Inferior parietal cortex (tissue), 1 donor: ENCODE data around the gene LTF.
"Not testable (repeated sequence)": the region's sequence is repeated elsewhere in the genome, so short reads cannot be mapped to it uniquely, and the experiment has no call there.

ENCODE experiments used
- DNase-seq: peaks from one replicate; pipeline ENCODE4 v3.0.0-alpha.2; 2016; ENCODE audit errors: extremely low spot score

The LTF gene

GRCh38 chr3:46464326-46465195, at the start of gene LTF:
Gene LTF, minus strand, starts transcription at chr3:46464905. Its CDS starts 38 bp downstream, at chr3:46464867.
- DNase-seq: no peak

GRCh38 chr3:46512191-46512749, 47.6 kb upstream of the LTF start:
- DNase-seq: no peak

DNA sequence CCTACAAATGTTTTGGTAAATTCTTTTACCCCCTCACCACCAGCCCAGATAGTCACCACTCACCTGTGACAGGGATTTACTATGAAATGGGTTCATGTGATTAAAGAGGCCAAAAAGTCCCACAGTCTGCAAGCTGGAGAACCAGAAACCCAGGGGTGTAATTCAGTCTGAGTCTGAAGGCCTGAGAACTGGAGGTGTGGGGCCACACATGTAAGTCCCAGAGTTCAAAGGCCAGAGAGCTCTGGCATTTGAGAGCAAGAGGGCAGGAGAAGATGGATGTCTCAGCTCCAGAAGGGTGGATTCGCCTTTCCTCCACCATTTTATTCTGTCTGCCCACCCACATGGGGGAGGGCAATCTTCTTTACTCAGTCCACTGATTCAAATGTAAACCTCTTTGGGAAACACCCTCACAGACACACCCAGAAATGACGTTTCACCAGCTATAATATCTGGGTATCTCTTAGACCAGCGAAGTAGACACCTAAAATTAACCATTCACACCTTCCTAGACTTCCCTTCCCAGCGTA, 45.0 kb upstream of the LTF start:
- no peak for DNase-seq

DNA sequence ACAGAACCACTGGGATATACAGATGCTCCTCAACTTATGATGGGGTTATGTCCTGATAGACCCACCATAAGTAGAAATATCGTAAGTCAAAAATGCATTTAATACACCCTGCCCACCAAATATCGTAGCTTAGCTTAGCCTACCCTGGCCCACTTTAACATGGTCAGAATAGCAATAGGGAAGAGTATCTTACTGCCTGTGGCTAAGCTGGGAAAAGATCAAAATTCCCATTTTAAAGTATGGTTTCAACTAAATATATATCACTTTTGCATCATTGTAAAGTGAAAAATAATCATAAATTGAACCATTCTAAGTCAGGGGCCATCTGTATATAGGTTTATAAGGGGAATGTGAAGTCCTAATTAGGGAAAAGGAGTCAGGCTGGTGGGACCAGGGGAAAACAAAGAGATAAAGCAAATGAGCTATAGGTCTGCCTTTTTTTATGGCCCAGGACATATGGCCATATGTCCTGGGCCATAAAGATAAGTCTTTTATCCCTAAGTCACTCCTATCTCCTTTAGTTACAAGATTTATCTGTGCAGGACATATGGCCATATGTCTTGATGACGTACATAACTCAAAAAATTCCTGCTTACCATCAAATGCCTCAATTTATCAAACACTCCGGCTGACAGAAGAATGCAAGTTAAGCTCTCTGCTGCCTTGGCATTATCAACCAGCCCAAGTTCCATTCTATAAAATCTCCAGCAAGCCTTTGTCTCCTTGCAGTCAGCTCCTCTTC, 44.3 kb upstream of the LTF start:
- peak; percentile 27 for DNase-seq

DNA sequence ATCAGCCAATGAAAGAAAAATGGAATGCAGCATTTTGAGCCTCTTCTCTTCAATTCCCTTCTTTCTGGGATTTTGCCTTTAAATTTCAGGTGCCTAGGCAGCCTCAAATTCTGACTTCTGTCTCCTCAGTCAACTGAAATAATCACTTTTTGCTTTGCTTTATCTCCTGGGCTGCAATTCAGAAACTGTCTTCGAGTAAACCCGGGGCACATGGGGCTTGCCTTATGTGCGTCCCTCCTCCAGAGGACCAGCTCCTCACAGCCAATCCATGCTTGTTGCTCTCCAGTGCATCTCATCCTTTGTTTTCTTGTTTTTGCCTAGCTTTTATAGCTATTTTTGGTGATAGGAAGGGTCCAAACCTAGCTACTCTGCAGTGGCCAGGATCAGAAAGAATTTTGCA, 41.8 kb upstream of the LTF start:
- no peak for DNase-seq

DNA sequence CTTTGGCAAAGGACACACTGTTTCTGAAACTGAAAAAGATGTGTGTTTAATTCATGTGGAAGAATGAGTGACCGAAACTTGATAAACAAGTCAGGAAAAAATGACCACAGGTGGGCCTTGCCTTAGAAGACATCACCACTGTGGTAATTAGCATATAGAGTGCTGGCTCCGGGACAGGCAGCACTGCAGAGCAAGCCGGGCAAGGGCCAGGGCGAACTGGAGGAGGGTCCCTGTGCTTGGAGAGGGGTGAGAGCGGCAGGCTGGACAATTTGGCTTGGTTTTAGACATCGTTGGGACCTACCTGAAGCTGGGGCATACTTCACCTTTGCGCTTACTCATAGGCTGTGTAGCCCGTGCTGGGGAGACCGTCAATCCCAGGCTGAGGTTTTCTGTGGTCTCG, 41.2 kb upstream of the LTF start:
- DNase-seq: no peak

- DNase-seq: no peak
Measured at GRCh38 chr3:46504789-46505188, 40.1 kb upstream of the LTF start.

DNA sequence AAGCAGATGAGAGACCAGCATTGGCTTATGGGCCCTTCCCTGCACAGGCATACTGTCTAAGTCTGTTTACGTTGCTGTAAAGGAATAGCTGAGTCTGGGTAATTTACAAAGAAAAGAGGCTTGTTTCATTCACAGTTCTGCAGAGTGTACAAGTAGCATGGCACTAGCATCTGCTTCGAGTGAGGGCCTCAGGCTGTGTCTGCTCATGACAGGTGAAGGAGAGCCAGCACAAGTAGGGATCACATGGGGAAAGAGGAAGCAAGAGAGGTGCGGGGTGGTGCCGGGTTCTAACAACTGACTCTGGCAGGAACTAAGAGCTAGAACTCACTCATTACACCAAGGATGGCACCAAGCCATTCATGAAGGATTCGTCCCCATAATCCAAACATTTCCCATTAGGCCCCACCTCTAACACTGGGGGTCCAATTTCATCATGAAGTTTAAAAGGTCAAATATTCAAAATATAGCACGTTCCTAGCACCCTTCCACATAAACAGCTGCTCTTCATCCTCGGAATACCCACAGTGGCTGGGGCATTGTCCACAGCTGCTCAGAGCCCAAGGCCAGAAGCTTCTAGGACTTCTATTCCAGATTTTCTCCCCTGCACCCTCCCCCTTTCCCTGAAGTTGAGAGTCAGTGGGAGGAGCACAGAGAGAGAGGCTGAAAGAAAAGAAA, 38.6 kb upstream of the LTF start:
- DNase-seq: no peak

GRCh38 chr3:46501702-46502101, 37.0 kb upstream of the LTF start:
- DNase-seq: no peak

GRCh38 chr3:46500656-46501635, 36.2 kb upstream of the LTF start:
- no peak for DNase-seq

DNA sequence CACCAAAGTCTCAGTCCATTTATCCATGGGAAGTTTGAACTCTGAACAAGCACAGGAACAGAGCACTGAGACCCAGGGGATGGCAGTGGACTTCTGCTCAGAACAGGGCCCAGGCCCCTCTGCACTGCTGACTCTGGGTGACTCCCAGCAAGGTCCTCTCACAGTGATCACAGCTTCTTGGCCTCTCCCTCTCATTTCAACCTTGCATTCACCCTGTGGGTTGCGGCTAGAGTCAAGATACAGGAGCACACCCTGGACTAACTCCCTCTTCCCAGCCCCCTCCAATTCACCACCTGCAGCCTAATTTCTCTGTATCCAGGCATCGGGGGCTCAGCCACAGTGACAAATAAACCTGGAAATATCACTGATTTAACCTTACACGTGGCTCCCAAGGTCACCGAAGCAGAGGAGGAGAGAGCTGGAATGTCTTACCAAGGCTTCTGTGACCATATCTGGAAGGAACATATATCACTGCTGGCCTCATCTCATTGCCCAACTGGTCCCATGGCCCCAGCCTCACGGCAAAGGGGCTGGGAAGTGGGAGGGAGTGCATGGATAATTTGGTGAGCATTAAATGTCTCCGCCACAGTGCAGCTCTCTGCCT, 34.3 kb upstream of the LTF start:
- DNase-seq: no peak

GRCh38 chr3:46497556-46498265, 33.0 kb upstream of the LTF start, which contains the start of gene RTP3:
Gene RTP3, plus strand, starts transcription at chr3:46497976. Its CDS starts 87 bp downstream, at chr3:46498063.
- DNase-seq: no peak

DNA sequence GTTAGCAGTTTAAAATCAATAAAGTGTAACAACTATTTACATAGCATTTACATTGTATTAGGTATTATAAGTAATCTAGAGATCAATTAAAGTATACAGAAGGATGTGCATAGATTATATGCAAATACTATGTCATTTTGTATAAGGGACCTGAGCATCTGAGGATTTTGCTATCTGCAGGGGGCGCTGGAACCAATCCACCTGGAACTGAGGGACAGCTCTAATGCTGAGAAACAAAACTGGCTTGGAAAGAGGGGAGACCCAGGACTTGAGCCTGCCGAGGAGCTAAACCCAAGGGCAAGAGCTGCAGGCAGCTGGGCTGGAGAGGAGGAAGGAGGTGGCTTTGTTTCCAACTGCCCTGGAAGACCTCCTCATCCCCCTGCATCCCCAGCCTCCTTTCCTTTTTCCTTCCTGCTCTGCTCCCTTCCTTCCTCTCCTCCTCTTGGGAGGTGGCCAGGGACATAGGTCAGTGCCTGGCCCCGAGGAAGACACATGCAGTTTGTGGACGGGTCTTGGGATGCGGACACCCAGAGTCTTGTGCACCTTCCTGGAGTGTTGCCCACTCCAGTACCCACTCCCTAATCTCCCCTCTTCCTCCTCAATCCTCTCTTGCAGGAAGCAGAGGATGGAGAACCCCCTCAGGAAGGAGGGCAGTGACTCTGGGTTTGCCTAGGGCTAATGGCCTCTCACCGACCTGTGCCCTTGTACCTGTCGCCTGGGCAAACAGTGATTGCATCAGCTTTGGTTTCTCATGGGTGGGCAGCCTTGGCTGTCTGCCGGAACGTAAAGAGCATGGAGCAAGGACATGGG, 32.2 kb upstream of the LTF start:
- no peak for DNase-seq

DNA sequence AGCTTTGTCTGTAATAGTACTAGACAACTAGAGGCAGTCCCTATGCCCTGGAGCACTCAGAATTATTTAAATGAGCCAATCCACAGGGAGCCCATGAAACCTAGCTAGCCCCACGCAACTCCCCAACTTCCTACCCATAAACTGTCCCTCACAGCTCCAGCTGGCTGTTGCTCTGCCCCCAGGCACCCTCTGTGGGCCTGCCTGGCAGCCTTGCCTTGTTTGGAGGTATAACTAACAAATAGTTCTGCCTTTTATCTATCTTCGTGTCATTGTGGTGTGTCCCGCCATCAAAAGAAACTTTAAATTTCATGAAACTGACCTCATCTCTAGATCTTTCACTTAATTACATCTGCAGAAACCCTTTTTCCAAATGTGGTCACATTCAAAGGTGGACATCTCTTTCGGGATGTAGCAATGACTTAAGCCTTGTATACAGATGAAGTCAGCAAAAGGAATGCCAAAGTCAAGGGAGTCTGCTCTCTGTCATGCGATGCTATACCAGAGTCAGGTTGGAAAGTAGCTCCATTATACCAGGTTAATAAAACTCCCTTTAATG, 31.3 kb upstream of the LTF start:
- no peak for DNase-seq

DNA sequence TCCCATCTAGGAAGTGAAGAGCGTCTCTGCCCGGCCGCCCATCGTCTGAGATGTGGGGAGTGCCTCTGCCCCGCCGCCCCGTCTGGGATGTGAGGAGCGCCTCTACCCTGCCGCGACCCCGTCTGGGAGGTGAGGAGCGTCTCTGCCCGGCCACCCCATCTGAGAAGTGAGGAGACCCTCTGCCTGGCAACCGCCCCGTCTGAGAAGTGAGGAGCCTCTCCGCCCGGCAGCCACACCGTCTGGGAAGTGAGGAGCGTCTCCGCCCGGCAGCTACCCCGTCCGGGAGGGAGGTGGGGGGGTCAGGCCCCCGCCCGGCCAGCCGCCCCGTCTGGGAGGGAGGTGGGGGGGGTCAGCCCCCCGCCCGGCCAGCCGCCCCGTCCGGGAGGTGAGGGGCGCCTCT, 29.8 kb upstream of the LTF start:
- DNase-seq: not testable (repeated sequence)

- DNase-seq: no peak
Measured at GRCh38 chr3:46492890-46493547, 28.3 kb upstream of the LTF start.
